Choroid plexus epithelial cell (primary cell): ENCODE measurements around the gene NHLRC4.

ENCODE experiments used
- DNase-seq: peaks from one replicate; pipeline ENCODE4 v3.0.0-alpha.2; 2010; ENCODE audit warnings: low read depth
- H3K4me3 ChIP-seq: 2 replicates; pipeline ENCODE4 v1.5.1; 2011; ENCODE audit warnings: low read depth, mild to moderate bottlenecking, control low read depth, low read length, moderate library complexity
- TF ChIP-seq, protein P1 (sequence below): conservative IDR thresholded peaks from 2 replicates; pipeline ENCODE4 v1.5.1; 2011; ENCODE audit warnings: low read depth, mild to moderate bottlenecking, control low read depth, inconsistent platforms, low read length, moderate library complexity

Gene NHLRC4

DNA sequence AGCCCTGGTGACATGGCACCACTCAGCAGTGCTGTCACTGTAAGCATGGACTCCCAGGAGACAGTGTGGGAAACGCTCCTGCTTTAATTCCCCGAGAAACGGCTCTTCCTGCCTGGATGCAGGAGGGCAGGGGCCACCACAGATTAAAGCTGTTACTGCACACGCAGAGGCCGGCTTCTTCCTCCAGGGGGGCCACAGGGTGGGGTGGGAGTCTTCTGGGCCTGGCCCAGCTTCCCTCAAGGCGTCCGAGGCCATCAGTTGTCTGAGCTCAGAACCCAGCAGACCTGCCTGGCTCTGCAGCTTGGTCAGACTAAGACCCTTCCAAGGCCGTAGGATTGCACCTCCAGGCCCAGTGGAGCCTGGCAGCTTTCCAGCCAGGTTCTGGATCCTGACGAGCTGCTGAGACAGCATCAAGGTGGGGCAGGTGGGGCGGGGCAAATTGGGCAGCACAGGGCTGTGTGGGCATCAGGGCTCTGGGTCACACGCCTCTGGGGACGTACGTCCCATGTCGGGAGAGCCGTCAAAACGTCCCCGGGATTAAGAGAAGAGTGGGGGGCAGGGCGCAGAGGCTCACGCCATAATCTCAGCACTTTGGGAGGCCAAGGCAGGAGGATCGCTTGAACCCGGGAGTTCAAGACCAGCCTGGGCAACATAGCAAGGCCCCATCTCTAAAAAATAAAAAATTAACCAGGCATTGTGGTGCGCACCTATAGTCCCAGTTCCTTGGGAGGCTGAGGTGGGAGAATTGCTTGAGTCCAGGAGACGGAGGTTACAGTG lies 44.3 kb upstream of the NHLRC4 start:
- no peak overlapping the region for H3K4me3 ChIP-seq
- no peak for DNase-seq
- TF ChIP-seq, protein P1, sequence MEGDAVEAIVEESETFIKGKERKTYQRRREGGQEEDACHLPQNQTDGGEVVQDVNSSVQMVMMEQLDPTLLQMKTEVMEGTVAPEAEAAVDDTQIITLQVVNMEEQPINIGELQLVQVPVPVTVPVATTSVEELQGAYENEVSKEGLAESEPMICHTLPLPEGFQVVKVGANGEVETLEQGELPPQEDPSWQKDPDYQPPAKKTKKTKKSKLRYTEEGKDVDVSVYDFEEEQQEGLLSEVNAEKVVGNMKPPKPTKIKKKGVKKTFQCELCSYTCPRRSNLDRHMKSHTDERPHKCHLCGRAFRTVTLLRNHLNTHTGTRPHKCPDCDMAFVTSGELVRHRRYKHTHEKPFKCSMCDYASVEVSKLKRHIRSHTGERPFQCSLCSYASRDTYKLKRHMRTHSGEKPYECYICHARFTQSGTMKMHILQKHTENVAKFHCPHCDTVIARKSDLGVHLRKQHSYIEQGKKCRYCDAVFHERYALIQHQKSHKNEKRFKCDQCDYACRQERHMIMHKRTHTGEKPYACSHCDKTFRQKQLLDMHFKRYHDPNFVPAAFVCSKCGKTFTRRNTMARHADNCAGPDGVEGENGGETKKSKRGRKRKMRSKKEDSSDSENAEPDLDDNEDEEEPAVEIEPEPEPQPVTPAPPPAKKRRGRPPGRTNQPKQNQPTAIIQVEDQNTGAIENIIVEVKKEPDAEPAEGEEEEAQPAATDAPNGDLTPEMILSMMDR, result no peak

DNA sequence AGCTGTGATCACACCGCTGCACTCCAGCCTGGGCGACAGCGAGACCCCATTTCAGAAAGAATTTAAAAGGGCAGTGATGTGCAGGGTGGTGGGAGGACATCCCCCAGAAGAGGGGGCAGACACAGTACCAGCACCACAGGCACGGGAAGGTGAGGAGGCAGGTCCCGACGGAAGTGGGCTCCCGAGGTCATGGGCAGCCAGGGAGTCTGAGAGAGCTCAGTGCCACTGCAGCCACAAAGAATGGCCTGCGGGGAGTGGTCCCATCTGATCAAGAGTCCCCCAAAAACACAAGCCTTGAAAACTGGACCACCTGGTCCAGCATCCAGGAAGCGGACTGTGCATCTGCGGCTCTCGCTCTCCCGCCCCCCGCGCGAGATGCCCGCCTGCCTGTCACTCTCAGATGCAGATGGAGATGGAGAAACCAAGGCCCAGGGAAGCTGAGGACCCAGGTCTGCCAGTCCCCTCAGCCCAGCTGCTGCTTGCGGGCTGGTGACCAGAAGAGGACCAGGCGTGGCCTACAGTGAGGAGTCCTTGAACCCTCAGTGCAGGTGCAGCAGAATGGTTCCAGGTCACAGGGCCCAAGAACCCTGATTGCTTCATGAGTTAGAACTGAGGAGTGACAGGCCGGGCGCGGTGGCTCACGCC lies 43.6 kb upstream of the NHLRC4 start:
- no peak for DNase-seq
- TF ChIP-seq, protein P1, result no peak
- H3K4me3 ChIP-seq, result no peak overlapping the region

GRCh38 chr16:524274-525040 lies 42.3 kb upstream of the NHLRC4 start:
- H3K4me3 ChIP-seq, result no peak overlapping the region

DNA sequence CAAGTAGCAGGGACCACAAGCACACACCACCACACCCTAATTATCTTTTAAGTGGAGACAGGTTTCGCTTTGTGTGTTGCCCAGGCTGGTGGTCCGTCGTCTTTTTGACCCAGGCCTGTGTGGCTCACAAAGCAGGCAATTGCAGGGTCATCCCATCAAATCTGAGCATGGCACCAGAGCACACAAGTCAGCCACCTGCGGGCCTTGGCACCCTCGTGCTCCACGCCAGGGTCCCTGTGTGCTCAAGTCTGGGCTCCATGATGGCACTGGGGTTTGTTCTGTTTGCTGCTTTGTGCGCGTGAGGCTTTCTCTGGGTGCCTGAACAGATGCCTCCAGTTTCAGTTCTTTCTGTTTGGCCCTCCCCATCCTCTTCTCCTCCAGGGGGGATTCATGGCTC lies 41.7 kb upstream of the NHLRC4 start:
- H3K4me3 ChIP-seq, result no peak overlapping the region
- DNase-seq, result no peak
- TF ChIP-seq, protein P1, result no peak

More at GRCh38 chr16:524274-525040, 42.3 kb upstream of the NHLRC4 start:
- DNase-seq, result no peak
- TF ChIP-seq, protein P1, result no peak

DNA sequence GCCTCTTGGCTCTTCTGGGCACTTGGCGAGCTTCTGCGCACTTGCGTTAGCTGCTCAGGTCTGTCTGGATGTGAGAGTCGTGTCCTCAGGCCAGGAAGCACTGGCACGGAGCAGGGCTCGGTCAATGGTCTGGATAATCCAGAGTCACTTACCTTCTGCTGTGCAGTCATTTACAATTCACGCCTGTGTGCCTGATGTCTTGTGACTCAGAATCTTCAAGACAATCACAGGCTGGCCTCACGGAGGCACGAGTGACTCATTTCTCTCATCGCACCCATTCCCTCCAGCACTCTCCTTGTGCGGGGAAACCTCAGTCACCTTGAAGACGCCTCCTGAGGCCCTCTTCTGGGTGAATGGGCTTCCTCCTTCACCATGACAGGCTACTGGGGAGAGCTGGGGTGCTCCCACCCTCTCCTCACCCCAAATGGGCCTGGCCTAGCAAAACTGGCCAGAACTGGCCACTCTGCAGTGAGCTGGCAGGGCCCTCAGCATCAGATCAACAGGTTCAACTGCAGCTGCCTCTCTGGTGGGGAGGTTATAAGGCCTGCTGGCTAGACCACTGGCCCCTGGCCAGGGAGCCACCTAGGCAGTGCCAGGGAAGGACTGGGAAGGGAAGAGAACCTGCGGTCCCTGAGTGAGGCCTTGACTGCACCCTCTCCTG lies 41.2 kb upstream of the NHLRC4 start:
- TF ChIP-seq, protein P1, result no peak
- DNase-seq, result peak; percentile 79
- peak overlapping the region; percentile 85 for H3K4me3 ChIP-seq

GRCh38 chr16:526181-527014 lies 40.4 kb upstream of the NHLRC4 start:
- TF ChIP-seq, protein P1, result peak; percentile 16
- DNase-seq, result peak; percentile 62
- peak overlapping the region; percentile 85 for H3K4me3 ChIP-seq
